ENCODE data around the gene WDR82.
"Not testable (repeated sequence)": the region's sequence is repeated elsewhere in the genome, so short reads cannot be mapped to it uniquely, and the experiment has no call there.

The WDR82 gene

GRCh38 chr3:52280050-52280461 lies 1.6 kb upstream of the WDR82 start:
- Histone ChIP-seq H3K9ac (ENCODE audit: low read depth, low read length) (peak overlapping the region; percentile 97), H3K9me3 (replicated peaks; ENCODE audit: low read length) (no peaks in the 10 kb centered on the region), H3K4me1 (ENCODE audit: control insufficient read depth, insufficient read depth, low read length) (peaks cover 24% of the 10 kb centered on the region), H3K36me3 (ENCODE audit: insufficient read depth, low read length) (peaks cover 2% of the 10 kb centered on the region), H3K27me3 (ENCODE audit: control insufficient read depth, insufficient read depth, low read length) (no peaks in the 10 kb centered on the region), H3K4me3 (ENCODE audit: low read length) (peak overlapping the region; percentile 99), H3K4me2 (ENCODE audit: low read length) (peak overlapping the region; percentile 89)

- no peaks in the 10 kb centered on the region for H3K27me3 ChIP-seq (ENCODE audit: control insufficient read depth, insufficient read depth, low read length)
- peaks cover 24% of the 10 kb centered on the region for H3K4me1 ChIP-seq (ENCODE audit: control insufficient read depth, insufficient read depth, low read length)
- peak overlapping the region; percentile 97 for H3K9ac ChIP-seq (ENCODE audit: low read depth, low read length)
- no peaks in the 10 kb centered on the region for H3K9me3 ChIP-seq (replicated peaks; ENCODE audit: low read length)
- H3K4me2 ChIP-seq (ENCODE audit: low read length), result peak overlapping the region; percentile 89
- peak overlapping the region; percentile 99 for H3K4me3 ChIP-seq (ENCODE audit: low read length)
- peaks cover 3% of the 10 kb centered on the region for H3K36me3 ChIP-seq (ENCODE audit: insufficient read depth, low read length)
Measured at GRCh38 chr3:52279596-52279995, 1.1 kb upstream of the WDR82 start.

GRCh38 chr3:52277972-52278509 lies 408 bp downstream of the WDR82 start:
- H3K4me1 ChIP-seq (ENCODE audit: control insufficient read depth, insufficient read depth, low read length), result peaks cover 31% of the 10 kb centered on the region

GRCh38 chr3:52277071-52277964 lies 1.1 kb downstream of the WDR82 start:
- peak overlapping the region; percentile 97 for H3K9ac ChIP-seq (ENCODE audit: low read depth, low read length)
- H3K36me3 ChIP-seq (ENCODE audit: insufficient read depth, low read length), result peaks cover 16% of the 10 kb centered on the region
- H3K4me3 ChIP-seq (ENCODE audit: low read length), result peak overlapping the region; percentile 99
- H3K4me1 ChIP-seq (ENCODE audit: control insufficient read depth, insufficient read depth, low read length), result peaks cover 31% of the 10 kb centered on the region
- H3K9me3 ChIP-seq (replicated peaks; ENCODE audit: low read length), result no peaks in the 10 kb centered on the region
- H3K27me3 ChIP-seq (ENCODE audit: control insufficient read depth, insufficient read depth, low read length), result no peaks in the 10 kb centered on the region
- H3K4me2 ChIP-seq (ENCODE audit: low read length), result peak overlapping the region; percentile 89

More at GRCh38 chr3:52277972-52278509, 408 bp downstream of the WDR82 start:
- no peaks in the 10 kb centered on the region for H3K27me3 ChIP-seq (ENCODE audit: control insufficient read depth, insufficient read depth, low read length)
- H3K9me3 ChIP-seq (replicated peaks; ENCODE audit: low read length), result no peaks in the 10 kb centered on the region
- H3K36me3 ChIP-seq (ENCODE audit: insufficient read depth, low read length), result peaks cover 9% of the 10 kb centered on the region
- H3K4me2 ChIP-seq (ENCODE audit: low read length), result peak overlapping the region; percentile 89
- H3K9ac ChIP-seq (ENCODE audit: low read depth, low read length), result peak overlapping the region; percentile 97
- H3K4me3 ChIP-seq (ENCODE audit: low read length), result peak overlapping the region; percentile 99

- not testable (repeated sequence) for H3K4me2 ChIP-seq (ENCODE audit: low read length); H3K27me3 ChIP-seq (ENCODE audit: control insufficient read depth, insufficient read depth, low read length); H3K9ac ChIP-seq (ENCODE audit: low read depth, low read length); H3K4me3 ChIP-seq (ENCODE audit: low read length); H3K9me3 ChIP-seq (replicated peaks; ENCODE audit: low read length)
- H3K4me1 ChIP-seq (ENCODE audit: control insufficient read depth, insufficient read depth, low read length), result peaks cover 34% of the 10 kb centered on the region
- H3K36me3 ChIP-seq (ENCODE audit: insufficient read depth, low read length), result peaks cover 30% of the 10 kb centered on the region
Measured at GRCh38 chr3:52274781-52275180, 3.7 kb downstream of the WDR82 start.

- H3K9ac ChIP-seq (ENCODE audit: low read depth, low read length), result no peak overlapping the region
- peaks cover 43% of the 10 kb centered on the region for H3K36me3 ChIP-seq (ENCODE audit: insufficient read depth, low read length)
- H3K9me3 ChIP-seq (replicated peaks; ENCODE audit: low read length), result no peaks in the 10 kb centered on the region
- no peaks in the 10 kb centered on the region for H3K27me3 ChIP-seq (ENCODE audit: control insufficient read depth, insufficient read depth, low read length)
- H3K4me2 ChIP-seq (ENCODE audit: low read length), result no peak overlapping the region
- no peak overlapping the region for H3K4me3 ChIP-seq (ENCODE audit: low read length)
- peaks cover 26% of the 10 kb centered on the region for H3K4me1 ChIP-seq (ENCODE audit: control insufficient read depth, insufficient read depth, low read length)
Measured at GRCh38 chr3:52272831-52273230, 5.6 kb downstream of the WDR82 start.

- Histone ChIP-seq H3K4me1 (ENCODE audit: control insufficient read depth, insufficient read depth, low read length) (peaks cover 26% of the 10 kb centered on the region), H3K36me3 (ENCODE audit: insufficient read depth, low read length) (peaks cover 50% of the 10 kb centered on the region)
- H3K4me2 ChIP-seq (ENCODE audit: low read length); H3K27me3 ChIP-seq (ENCODE audit: control insufficient read depth, insufficient read depth, low read length); H3K9ac ChIP-seq (ENCODE audit: low read depth, low read length); H3K9me3 ChIP-seq (replicated peaks; ENCODE audit: low read length); H3K4me3 ChIP-seq (ENCODE audit: low read length): not testable (repeated sequence)
Measured at GRCh38 chr3:52272172-52272571, 6.3 kb downstream of the WDR82 start.

- Histone ChIP-seq H3K27me3 (ENCODE audit: control insufficient read depth, insufficient read depth, low read length) (no peaks in the 10 kb centered on the region), H3K9ac (ENCODE audit: low read depth, low read length) (no peak overlapping the region), H3K4me1 (ENCODE audit: control insufficient read depth, insufficient read depth, low read length) (peaks cover 20% of the 10 kb centered on the region), H3K9me3 (replicated peaks; ENCODE audit: low read length) (no peaks in the 10 kb centered on the region), H3K36me3 (ENCODE audit: insufficient read depth, low read length) (peaks cover 65% of the 10 kb centered on the region), H3K4me3 (ENCODE audit: low read length) (no peak overlapping the region), H3K4me2 (ENCODE audit: low read length) (no peak overlapping the region)
Measured at GRCh38 chr3:52270252-52270754, 8.1 kb downstream of the WDR82 start.

- no peaks in the 10 kb centered on the region for H3K9me3 ChIP-seq (replicated peaks; ENCODE audit: low read length)
- H3K4me1 ChIP-seq (ENCODE audit: control insufficient read depth, insufficient read depth, low read length), result peaks cover 19% of the 10 kb centered on the region
- no peaks in the 10 kb centered on the region for H3K27me3 ChIP-seq (ENCODE audit: control insufficient read depth, insufficient read depth, low read length)
- H3K9ac ChIP-seq (ENCODE audit: low read depth, low read length), result no peak overlapping the region
- H3K4me2 ChIP-seq (ENCODE audit: low read length), result no peak overlapping the region
- H3K36me3 ChIP-seq (ENCODE audit: insufficient read depth, low read length), result peaks cover 67% of the 10 kb centered on the region
- H3K4me3 ChIP-seq (ENCODE audit: low read length), result no peak overlapping the region
Measured at GRCh38 chr3:52269776-52270175, 8.7 kb downstream of the WDR82 start.

- H3K4me3 ChIP-seq (ENCODE audit: low read length), result no peak overlapping the region
- H3K4me1 ChIP-seq (ENCODE audit: control insufficient read depth, insufficient read depth, low read length), result peaks cover 12% of the 10 kb centered on the region
Measured at GRCh38 chr3:52268036-52268435, 10.4 kb downstream of the WDR82 start.

GRCh38 chr3:52265387-52265786 lies 13.1 kb downstream of the WDR82 start:
- peaks cover 3% of the 10 kb centered on the region for H3K4me1 ChIP-seq (ENCODE audit: control insufficient read depth, insufficient read depth, low read length)
- H3K36me3 ChIP-seq (ENCODE audit: insufficient read depth, low read length), result peaks cover 81% of the 10 kb centered on the region
- no peak overlapping the region for H3K9ac ChIP-seq (ENCODE audit: low read depth, low read length)
- no peak overlapping the region for H3K4me2 ChIP-seq (ENCODE audit: low read length)
- H3K27me3 ChIP-seq (ENCODE audit: control insufficient read depth, insufficient read depth, low read length), result no peaks in the 10 kb centered on the region
- H3K4me3 ChIP-seq (ENCODE audit: low read length), result no peak overlapping the region
- no peaks in the 10 kb centered on the region for H3K9me3 ChIP-seq (replicated peaks; ENCODE audit: low read length)

More at GRCh38 chr3:52268036-52268435, 10.4 kb downstream of the WDR82 start:
- no peaks in the 10 kb centered on the region for H3K27me3 ChIP-seq (ENCODE audit: control insufficient read depth, insufficient read depth, low read length)
- no peaks in the 10 kb centered on the region for H3K9me3 ChIP-seq (replicated peaks; ENCODE audit: low read length)
- H3K36me3 ChIP-seq (ENCODE audit: insufficient read depth, low read length), result peaks cover 74% of the 10 kb centered on the region
- H3K4me2 ChIP-seq (ENCODE audit: low read length), result no peak overlapping the region
- no peak overlapping the region for H3K9ac ChIP-seq (ENCODE audit: low read depth, low read length)

Data from skeletal muscle satellite cell (primary cell).